ENCODE measurements around the gene OCA2. TPM values are rescaled to one million over a fixed set of nuclear protein-coding genes. Genes with fewer than 3 reads are reported as not detected.

OCA2 gene
- total RNA-seq, 1 experiment from 2014 or later: 0.57 TPM

DNA sequence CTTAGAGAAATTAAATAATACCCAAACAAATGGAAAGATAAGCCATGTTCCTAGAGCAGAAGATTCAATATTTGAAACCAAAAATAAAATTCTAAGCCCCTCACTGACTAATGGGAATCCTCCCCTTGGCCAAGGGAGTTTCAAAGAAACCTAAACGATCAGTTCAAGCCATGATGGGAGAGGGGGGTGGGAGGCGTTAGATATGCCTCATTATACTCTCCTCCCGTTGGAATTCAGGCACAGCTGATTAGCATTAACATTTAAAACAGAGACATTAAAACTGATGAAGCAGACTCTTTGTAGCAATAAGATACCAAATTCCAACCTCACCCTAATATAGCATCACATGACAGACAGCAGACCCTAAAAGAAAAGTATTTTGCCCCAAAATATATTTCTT lies 32.9 kb downstream of the OCA2 start:
- Mint-ChIP-seq H3K4me3 (ENCODE audit: unreplicated experiment) (no peak overlapping the region), H3K9me3 (ENCODE audit: unreplicated experiment) (peaks cover 25% of the 10 kb centered on the region), H3K4me1 (ENCODE audit: low read depth, unreplicated experiment) (peaks cover 6% of the 10 kb centered on the region), H3K27ac (ENCODE audit: unreplicated experiment) (no peak overlapping the region), H3K36me3 (ENCODE audit: insufficient read depth, unreplicated experiment) (no peaks in the 10 kb centered on the region), H3K27me3 (ENCODE audit: insufficient read depth, unreplicated experiment) (peaks cover 9% of the 10 kb centered on the region)
- TF ChIP-seq CTCF (IDR thresholded peaks at IDR 0.05; ENCODE audit: insufficient read depth in 1 of 2, low read depth in 1 of 2, low read length in 1 of 2, severe bottlenecking in 1 of 2, unreplicated experiment in 1 of 2): no peak
- no TSS peak for BruUV-seq (replicated peaks)
- intact Hi-C loops (cut with micrococcal nuclease; ENCODE audit: unreplicated experiment): no loop called here
- DNase-seq: no peak
- ChIA-PET CTCF (no interaction called here), POLR2A (no interaction called here)
- Histone ChIP-seq H3K9me3 (no peaks in the 10 kb centered on the region), H3K36me3 (ENCODE audit: control insufficient read depth, insufficient read depth, low read length) (no peaks in the 10 kb centered on the region), H3K4me1 (no peaks in the 10 kb centered on the region), H3K4me3 (ENCODE audit: low read depth, low read length) (no peak overlapping the region), H3K27me3 (replicated peaks; ENCODE audit: control insufficient read depth, insufficient read depth, low read length) (no peaks in the 10 kb centered on the region)

DNA sequence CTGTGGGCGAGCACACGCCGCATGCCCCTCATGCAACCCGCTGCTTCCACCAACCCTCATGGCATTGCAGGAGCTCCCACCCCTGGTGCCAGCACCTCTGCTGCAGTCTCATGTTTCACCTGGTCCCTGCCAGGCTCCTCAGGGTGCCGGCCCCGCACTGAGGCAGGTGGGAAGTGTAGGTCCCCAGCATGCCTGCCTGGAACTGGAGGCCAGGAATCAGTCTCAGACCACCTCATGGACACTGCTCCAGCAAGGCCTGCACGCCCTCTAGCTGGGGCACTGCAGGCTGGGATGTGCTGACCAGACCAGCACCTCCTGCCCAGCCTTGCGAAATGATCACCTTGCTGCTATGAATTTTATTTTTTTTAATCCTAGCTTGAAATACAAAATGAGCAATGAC lies 39.1 kb downstream of the OCA2 start:
- no peak for TF ChIP-seq CTCF (IDR thresholded peaks at IDR 0.05; ENCODE audit: insufficient read depth in 1 of 2, low read depth in 1 of 2, low read length in 1 of 2, severe bottlenecking in 1 of 2, unreplicated experiment in 1 of 2)
- Histone ChIP-seq H3K27me3 (replicated peaks; ENCODE audit: control insufficient read depth, insufficient read depth, low read length) (no peaks in the 10 kb centered on the region), H3K4me1 (peaks cover 7% of the 10 kb centered on the region), H3K9me3 (0 out of 2 replicates have a peak, but pooled peaks cover 3% of the 10 kb centered on the region), H3K36me3 (ENCODE audit: control insufficient read depth, insufficient read depth, low read length) (no peaks in the 10 kb centered on the region), H3K4me3 (ENCODE audit: low read depth, low read length) (no peak overlapping the region)
- peaks cover 25% of the 10 kb centered on the region for H3K9me3 Mint-ChIP-seq (ENCODE audit: unreplicated experiment)
- H3K4me3 Mint-ChIP-seq (ENCODE audit: unreplicated experiment): no peak overlapping the region
- H3K27me3 Mint-ChIP-seq (ENCODE audit: insufficient read depth, unreplicated experiment): peaks cover 9% of the 10 kb centered on the region
- no TSS peak for BruUV-seq (replicated peaks)
- no peak overlapping the region for H3K27ac Mint-ChIP-seq (ENCODE audit: unreplicated experiment)
- POLR2A ChIA-PET: no interaction called here
- peaks cover 6% of the 10 kb centered on the region for H3K4me1 Mint-ChIP-seq (ENCODE audit: low read depth, unreplicated experiment)
- DNase-seq: no peak
- no peaks in the 10 kb centered on the region for H3K36me3 Mint-ChIP-seq (ENCODE audit: insufficient read depth, unreplicated experiment)
- intact Hi-C loops (cut with micrococcal nuclease; ENCODE audit: unreplicated experiment): no loop called here
- CTCF ChIA-PET: no interaction called here

DNA sequence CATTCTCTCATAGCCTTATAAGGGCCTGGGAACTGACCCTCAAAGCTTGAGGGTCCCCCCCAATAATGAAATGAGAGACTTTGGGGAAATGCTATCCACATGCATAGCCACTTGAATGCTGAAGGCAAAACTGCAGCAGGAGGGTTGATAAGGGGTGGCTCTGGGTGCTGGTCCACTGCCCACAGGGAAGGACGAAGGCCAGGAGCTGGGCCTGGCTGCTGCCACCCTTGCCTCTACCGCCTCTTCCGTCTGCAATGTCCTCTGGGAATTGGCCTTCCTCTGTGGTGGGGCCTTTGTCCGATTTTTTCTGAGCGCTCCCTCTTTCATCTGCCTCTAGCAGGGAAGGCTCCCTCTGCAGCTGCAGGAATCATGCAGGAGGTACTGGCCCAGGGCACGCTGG lies 41.0 kb downstream of the OCA2 start:
- Histone ChIP-seq H3K27me3 (replicated peaks; ENCODE audit: control insufficient read depth, insufficient read depth, low read length) (no peaks in the 10 kb centered on the region), H3K4me3 (ENCODE audit: low read depth, low read length) (no peak overlapping the region), H3K9me3 (0 out of 2 replicates have a peak, but pooled peaks cover 4% of the 10 kb centered on the region), H3K4me1 (peaks cover 9% of the 10 kb centered on the region), H3K36me3 (ENCODE audit: control insufficient read depth, insufficient read depth, low read length) (no peaks in the 10 kb centered on the region)
- H3K4me3 Mint-ChIP-seq (ENCODE audit: unreplicated experiment): no peak overlapping the region
- no peak for DNase-seq
- peaks cover 8% of the 10 kb centered on the region for H3K9me3 Mint-ChIP-seq (ENCODE audit: unreplicated experiment)
- no peak overlapping the region for H3K27ac Mint-ChIP-seq (ENCODE audit: unreplicated experiment)
- no peaks in the 10 kb centered on the region for H3K36me3 Mint-ChIP-seq (ENCODE audit: insufficient read depth, unreplicated experiment)
- peaks cover 6% of the 10 kb centered on the region for H3K4me1 Mint-ChIP-seq (ENCODE audit: low read depth, unreplicated experiment)
- no TSS peak for BruUV-seq (replicated peaks)
- POLR2A ChIA-PET: no interaction called here
- no peak for TF ChIP-seq CTCF (IDR thresholded peaks at IDR 0.05; ENCODE audit: insufficient read depth in 1 of 2, low read depth in 1 of 2, low read length in 1 of 2, severe bottlenecking in 1 of 2, unreplicated experiment in 1 of 2)
- CTCF ChIA-PET: no interaction called here
- no peaks in the 10 kb centered on the region for H3K27me3 Mint-ChIP-seq (ENCODE audit: insufficient read depth, unreplicated experiment)
- intact Hi-C loops (cut with micrococcal nuclease; ENCODE audit: unreplicated experiment): no loop called here

Data from Caco-2 (cell line).